ENCODE results near the gene TRMT11. TPM values are rescaled to one million over a fixed set of nuclear protein-coding genes. Genes with fewer than 3 reads are reported as not detected.

The TRMT11 gene
- total RNA-seq, 1 experiment from 2014 or later: 36.7 TPM

DNA sequence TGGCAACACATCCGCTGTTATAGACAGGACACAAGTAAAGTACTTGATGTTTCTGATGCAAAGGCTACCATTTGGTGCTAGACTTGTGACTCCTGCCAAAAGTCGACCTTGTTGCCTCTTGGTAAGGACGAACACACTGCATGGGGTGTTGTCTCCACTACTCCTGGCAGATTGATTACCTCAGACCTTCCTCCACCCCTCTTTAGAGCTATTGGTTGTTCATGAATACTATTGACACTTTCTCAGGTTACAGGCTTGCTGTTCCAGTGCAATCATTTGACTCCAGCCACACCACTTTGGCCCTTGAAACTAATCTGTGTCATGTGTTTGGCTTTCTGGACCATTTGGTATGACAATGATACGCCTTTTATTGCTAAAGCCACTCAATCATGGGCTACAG is 62.3 kb downstream of the TRMT11 start:
- Mint-ChIP-seq H3K36me3 (ENCODE audit: insufficient read depth, unreplicated experiment) (peaks cover 46% of the 10 kb centered on the region), H3K27me3 (ENCODE audit: insufficient read depth, unreplicated experiment) (no peaks in the 10 kb centered on the region), H3K4me3 (ENCODE audit: unreplicated experiment) (no peak overlapping the region), H3K27ac (ENCODE audit: unreplicated experiment) (no peak overlapping the region), H3K9me3 (ENCODE audit: unreplicated experiment) (peaks cover 8% of the 10 kb centered on the region), H3K4me1 (ENCODE audit: low read depth, unreplicated experiment) (peaks cover 31% of the 10 kb centered on the region)
- TF ChIP-seq, protein P1, sequence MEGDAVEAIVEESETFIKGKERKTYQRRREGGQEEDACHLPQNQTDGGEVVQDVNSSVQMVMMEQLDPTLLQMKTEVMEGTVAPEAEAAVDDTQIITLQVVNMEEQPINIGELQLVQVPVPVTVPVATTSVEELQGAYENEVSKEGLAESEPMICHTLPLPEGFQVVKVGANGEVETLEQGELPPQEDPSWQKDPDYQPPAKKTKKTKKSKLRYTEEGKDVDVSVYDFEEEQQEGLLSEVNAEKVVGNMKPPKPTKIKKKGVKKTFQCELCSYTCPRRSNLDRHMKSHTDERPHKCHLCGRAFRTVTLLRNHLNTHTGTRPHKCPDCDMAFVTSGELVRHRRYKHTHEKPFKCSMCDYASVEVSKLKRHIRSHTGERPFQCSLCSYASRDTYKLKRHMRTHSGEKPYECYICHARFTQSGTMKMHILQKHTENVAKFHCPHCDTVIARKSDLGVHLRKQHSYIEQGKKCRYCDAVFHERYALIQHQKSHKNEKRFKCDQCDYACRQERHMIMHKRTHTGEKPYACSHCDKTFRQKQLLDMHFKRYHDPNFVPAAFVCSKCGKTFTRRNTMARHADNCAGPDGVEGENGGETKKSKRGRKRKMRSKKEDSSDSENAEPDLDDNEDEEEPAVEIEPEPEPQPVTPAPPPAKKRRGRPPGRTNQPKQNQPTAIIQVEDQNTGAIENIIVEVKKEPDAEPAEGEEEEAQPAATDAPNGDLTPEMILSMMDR (IDR thresholded peaks at IDR 0.05; ENCODE audit: insufficient read depth in 1 of 2, low read depth in 1 of 2, low read length in 1 of 2, severe bottlenecking in 1 of 2, unreplicated experiment in 1 of 2): no peak
- Histone ChIP-seq H3K36me3 (ENCODE audit: control insufficient read depth, insufficient read depth, low read length) (no peaks in the 10 kb centered on the region; the same call in 1 of the 2 replicates), H3K9me3 (no peaks in the 10 kb centered on the region), H3K4me3 (ENCODE audit: low read depth, low read length) (no peak overlapping the region), H3K4me1 (peaks cover 39% of the 10 kb centered on the region), H3K27me3 (replicated peaks; ENCODE audit: control insufficient read depth, insufficient read depth, low read length) (no peaks in the 10 kb centered on the region)
- POLR2A ChIA-PET: no interaction called here
- no TSS peak for BruUV-seq (replicated peaks)
- CTCF ChIA-PET: no interaction called here
- no peak for DNase-seq
- intact Hi-C loops (cut with micrococcal nuclease; ENCODE audit: unreplicated experiment): no loop called here

DNA sequence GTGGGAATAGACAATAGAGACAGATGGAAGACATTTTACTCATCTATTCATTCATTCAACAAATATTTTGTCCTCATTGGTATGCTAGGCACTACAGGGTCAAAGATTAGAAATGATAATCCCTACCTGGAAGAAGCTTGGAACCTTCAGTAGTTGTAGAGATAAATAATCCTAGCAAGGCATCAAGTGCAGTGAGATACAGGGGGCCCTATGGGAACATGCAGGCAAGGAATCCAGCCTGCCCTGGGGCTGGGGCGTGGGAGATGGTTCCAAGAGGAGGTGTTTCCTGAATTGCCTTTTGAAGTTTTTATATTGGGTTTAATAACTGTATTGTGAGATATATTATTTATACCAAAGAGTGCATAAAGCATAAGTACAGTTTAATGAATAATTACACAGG is 64.5 kb downstream of the TRMT11 start:
- TF ChIP-seq, protein P1 (IDR thresholded peaks at IDR 0.05; ENCODE audit: insufficient read depth in 1 of 2, low read depth in 1 of 2, low read length in 1 of 2, severe bottlenecking in 1 of 2, unreplicated experiment in 1 of 2): no peak
- H3K9me3 ChIP-seq: no peaks in the 10 kb centered on the region
- H3K9me3 Mint-ChIP-seq (ENCODE audit: unreplicated experiment): peaks cover 8% of the 10 kb centered on the region
- H3K36me3 ChIP-seq (ENCODE audit: control insufficient read depth, insufficient read depth, low read length): no peaks in the 10 kb centered on the region; the same call in 1 of the 2 replicates
- peak in 1 of 2 experiments; percentile 56 for DNase-seq
- no peak overlapping the region for H3K4me3 Mint-ChIP-seq (ENCODE audit: unreplicated experiment)
- H3K27ac Mint-ChIP-seq (ENCODE audit: unreplicated experiment): peak overlapping the region; percentile 60
- H3K36me3 Mint-ChIP-seq (ENCODE audit: insufficient read depth, unreplicated experiment): peaks cover 52% of the 10 kb centered on the region
- POLR2A ChIA-PET: no interaction called here
- H3K4me3 ChIP-seq (ENCODE audit: low read depth, low read length): no peak overlapping the region
- intact Hi-C loops (cut with micrococcal nuclease; ENCODE audit: unreplicated experiment): no loop called here
- H3K4me1 ChIP-seq: peaks cover 42% of the 10 kb centered on the region
- no peaks in the 10 kb centered on the region for H3K27me3 Mint-ChIP-seq (ENCODE audit: insufficient read depth, unreplicated experiment)
- no peaks in the 10 kb centered on the region for H3K27me3 ChIP-seq (replicated peaks; ENCODE audit: control insufficient read depth, insufficient read depth, low read length)
- no TSS peak for BruUV-seq (replicated peaks)
- peaks cover 31% of the 10 kb centered on the region for H3K4me1 Mint-ChIP-seq (ENCODE audit: low read depth, unreplicated experiment)
- CTCF ChIA-PET: no interaction called here

DNA sequence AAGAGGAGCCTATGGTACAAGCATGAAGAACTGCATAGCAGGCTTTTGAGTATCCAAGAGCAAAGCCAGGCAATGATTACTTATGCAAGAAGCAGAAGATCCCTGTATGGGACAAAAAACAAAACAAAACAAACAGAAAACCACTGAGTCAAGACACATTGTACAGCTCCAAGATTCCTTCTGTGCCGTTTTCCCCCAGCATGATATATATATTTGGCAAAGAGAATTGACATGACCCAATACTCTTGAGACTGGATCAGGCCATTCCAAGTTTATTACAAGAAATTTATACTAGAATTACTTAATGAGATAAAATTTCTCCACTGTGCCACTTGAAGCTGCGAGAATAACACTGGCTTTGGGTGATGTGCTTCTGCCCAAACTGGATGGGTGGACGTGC is 65.5 kb downstream of the TRMT11 start:
- Histone ChIP-seq H3K4me1 (peaks cover 48% of the 10 kb centered on the region), H3K9me3 (no peaks in the 10 kb centered on the region), H3K36me3 (ENCODE audit: control insufficient read depth, insufficient read depth, low read length) (no peaks in the 10 kb centered on the region), H3K4me3 (ENCODE audit: low read depth, low read length) (no peak overlapping the region), H3K27me3 (replicated peaks; ENCODE audit: control insufficient read depth, insufficient read depth, low read length) (no peaks in the 10 kb centered on the region)
- Mint-ChIP-seq H3K36me3 (ENCODE audit: insufficient read depth, unreplicated experiment) (peaks cover 45% of the 10 kb centered on the region), H3K27me3 (ENCODE audit: insufficient read depth, unreplicated experiment) (no peaks in the 10 kb centered on the region), H3K4me1 (ENCODE audit: low read depth, unreplicated experiment) (peaks cover 31% of the 10 kb centered on the region), H3K4me3 (ENCODE audit: unreplicated experiment) (no peak overlapping the region), H3K27ac (ENCODE audit: unreplicated experiment) (peak overlapping the region; percentile 60), H3K9me3 (ENCODE audit: unreplicated experiment) (peaks cover 8% of the 10 kb centered on the region)
- no TSS peak for BruUV-seq (replicated peaks)
- ChIA-PET CTCF (no interaction called here), POLR2A (no interaction called here)
- TF ChIP-seq, protein P1 (IDR thresholded peaks at IDR 0.05; ENCODE audit: insufficient read depth in 1 of 2, low read depth in 1 of 2, low read length in 1 of 2, severe bottlenecking in 1 of 2, unreplicated experiment in 1 of 2): no peak
- intact Hi-C loops (cut with micrococcal nuclease; ENCODE audit: unreplicated experiment): no loop called here
- DNase-seq: no peak

Data from Caco-2 (cell line).